IMR-90 (cell line): Measurements from ENCODE around the gene GPC5. TPM values are rescaled to one million over a fixed set of nuclear protein-coding genes. Genes with fewer than 3 reads are reported as not detected.

Source experiments
- ATAC-seq: fragments of 200-7000 bp; cut with Tn5 transposase; 2 replicates; pipeline ENCODE4 v1.9.1; 2020; ENCODE audit warnings: low read depth, mild to moderate bottlenecking, moderate library complexity
- BruUV-seq: library from RNA; stranded (reverse); fragments of 400-500 nt; replicated peaks from 2 replicates; lab custom pipeline; 2021; lab: Mats Ljungman, UMichigan
- CTCF ChIA-PET: fragments of 300-600 bp; formaldehyde crosslinking; extraction: SDS; loops from one replicate; lab custom pipeline; 2021; ENCODE audit warnings: antibody characterized with exemption; lab: Yijun Ruan, JAX
- POLR2A ChIA-PET: fragments of 300-600 bp; sonication (Branson Sonifier 250); formaldehyde crosslinking; loops from one replicate; lab custom pipeline; 2022; ENCODE audit warnings: antibody characterized with exemption; ENCODE audit not compliant: unreplicated experiment; lab: Charles Lee
- DNase-seq: peaks from one replicate; pipeline ENCODE4 v3.0.0; 2013
- H2AFZ ChIP-seq: replicated peaks from 2 replicates; pipeline ENCODE3; 2013; ENCODE audit warnings: low read length, mild to moderate bottlenecking; ENCODE audit not compliant: poor library complexity
- H2AK5ac ChIP-seq: 2 replicates; pipeline ENCODE4 v1.6.1; 2013; ENCODE audit warnings: low read depth, low read length, inconsistent platforms
- H2AK9ac ChIP-seq: replicated peaks from 2 replicates; pipeline ENCODE3; 2013; ENCODE audit warnings: mild to moderate bottlenecking, low read depth, low read length, moderate library complexity; ENCODE audit not compliant: poor library complexity
- H2BK120ac ChIP-seq: 2 replicates; pipeline ENCODE4 v1.6.1; 2013; ENCODE audit warnings: low read depth, low read length, inconsistent platforms
- H2BK15ac ChIP-seq: 3 replicates; pipeline ENCODE4 v1.6.1; 2013; ENCODE audit warnings: low read depth, low read length, inconsistent platforms
- H2BK20ac ChIP-seq: 2 replicates; pipeline ENCODE4 v1.6.1; 2013; ENCODE audit warnings: low read depth, mild to moderate bottlenecking, inconsistent platforms, low read length, moderate library complexity
- H2BK5ac ChIP-seq: 2 replicates; pipeline ENCODE4 v1.6.1; 2013; ENCODE audit warnings: mild to moderate bottlenecking, low read depth, low read length, inconsistent platforms; ENCODE audit not compliant: poor library complexity, severe bottlenecking
- H3K14ac ChIP-seq: replicated peaks from 2 replicates; pipeline ENCODE4 v1.6.1; 2013; ENCODE audit warnings: low read depth, low read length, inconsistent platforms
- H3K18ac ChIP-seq: 2 replicates; pipeline ENCODE4 v1.6.1; 2013; ENCODE audit warnings: low read depth, low read length, control low read depth
- H3K23ac ChIP-seq: 2 replicates; pipeline ENCODE4 v1.6.1; 2013; ENCODE audit warnings: low read depth, low read length, inconsistent platforms
- H3K27ac ChIP-seq: 2 replicates; pipeline ENCODE4 v1.5.1; 2013; ENCODE audit warnings: mild to moderate bottlenecking, control low read depth, low read length; ENCODE audit not compliant: insufficient read depth
- H3K27me3 ChIP-seq: 2 replicates; pipeline ENCODE4 v1.6.1; 2013; ENCODE audit warnings: low read length; ENCODE audit not compliant: control insufficient read depth, insufficient read depth
- H3K36me3 ChIP-seq: 2 replicates; pipeline ENCODE4 v1.6.1; 2013; ENCODE audit warnings: low read length, mixed read lengths; ENCODE audit not compliant: control insufficient read depth, insufficient read depth
- H3K4ac ChIP-seq: 2 replicates; pipeline ENCODE4 v1.6.1; 2013; ENCODE audit warnings: low read depth, low read length, inconsistent platforms
- H3K4me1 ChIP-seq: 2 replicates; pipeline ENCODE4 v1.6.1; 2013; ENCODE audit warnings: low read length, mixed read lengths; ENCODE audit not compliant: control insufficient read depth, insufficient read depth
- H3K4me2 ChIP-seq: 2 replicates; pipeline ENCODE4 v1.6.1; 2013; ENCODE audit warnings: low read depth, mild to moderate bottlenecking, control low read depth, low read length, moderate library complexity
- H3K4me3 ChIP-seq: 2 replicates; pipeline ENCODE4 v1.5.1; 2013; ENCODE audit warnings: low read depth, mild to moderate bottlenecking, control low read depth, low read length, moderate library complexity; ENCODE audit not compliant: insufficient read depth
- H3K56ac ChIP-seq: 2 replicates; pipeline ENCODE4 v1.6.1; 2013; ENCODE audit warnings: low read length, inconsistent platforms; ENCODE audit not compliant: insufficient read depth; ENCODE audit errors: extremely low read depth
- H3K79me1 ChIP-seq, 2 experiments: 2 replicates each; pipeline ENCODE4 v1.6.1; 2013; ENCODE audit warnings: low read length in 2 of 2, inconsistent platforms in 1 of 2, low read depth in 1 of 2
- H3K9ac ChIP-seq: 2 replicates; pipeline ENCODE4 v1.6.1; 2013; ENCODE audit warnings: low read depth, low read length, control low read depth
- H3K9me1 ChIP-seq: 2 replicates; pipeline ENCODE4 v1.6.1; 2013; ENCODE audit warnings: low read length, inconsistent platforms; ENCODE audit not compliant: insufficient read depth
- H3K9me3 ChIP-seq: 2 replicates; pipeline ENCODE4 v1.6.1; 2013; ENCODE audit warnings: low read length; ENCODE audit not compliant: control insufficient read depth, insufficient read depth
- H4K20me1 ChIP-seq: 2 replicates; pipeline ENCODE4 v1.6.1; 2013; ENCODE audit warnings: low read length, inconsistent platforms; ENCODE audit not compliant: insufficient read depth
- H4K5ac ChIP-seq: 2 replicates; pipeline ENCODE4 v1.6.1; 2013; ENCODE audit warnings: mild to moderate bottlenecking, low read depth, low read length, control low read depth
- H4K8ac ChIP-seq, 2 experiments: 2 replicates each; pipeline ENCODE4 v1.6.1; 2013; ENCODE audit warnings: low read depth in 2 of 2, low read length in 2 of 2, control low read depth in 1 of 2, inconsistent platforms in 1 of 2
- H4K91ac ChIP-seq: 2 replicates; pipeline ENCODE4 v1.6.1; 2013; ENCODE audit warnings: low read depth, low read length, inconsistent platforms; ENCODE audit not compliant: insufficient read depth
- BHLHE40 ChIP-seq: fragments of 150-350 bp; IDR thresholded peaks from 2 replicates; pipeline ENCODE4 v1.6.1; 2016; ENCODE audit warnings: mild to moderate bottlenecking, low read depth, low read length
- CEBPB ChIP-seq: IDR thresholded peaks from 2 replicates; pipeline ENCODE4 v1.6.1; 2012; ENCODE audit warnings: low read depth, low read length, improper control_type of control experiment
- RAD21 ChIP-seq: IDR thresholded peaks from 2 replicates; pipeline ENCODE4 v1.6.1; 2012; ENCODE audit warnings: low read length, improper control_type of control experiment
- RCOR1 ChIP-seq: IDR thresholded peaks from 2 replicates; pipeline ENCODE4 v1.6.1; 2012; ENCODE audit warnings: mild to moderate bottlenecking, low read length, improper control_type of control experiment; ENCODE audit not compliant: insufficient replicate concordance
- USF2 ChIP-seq: fragments of 150-350 bp; IDR thresholded peaks from 2 replicates; pipeline ENCODE4 v1.6.1; 2017; ENCODE audit warnings: mild to moderate bottlenecking, antibody characterized with exemption, low read length, low read depth
- WGBS, 2 experiments: methylation state at CpG; one replicate each; pipeline versions ENCODE4 v1.1.5 to v1.1.7; 2013; ENCODE audit warnings: missing lambda C conversion rate in 2 of 2; ENCODE audit not compliant: insufficient read length in 1 of 2; ENCODE audit errors: extremely low coverage in 2 of 2; 5-methylcytosine and 5-hydroxymethylcytosine counted together
- dilution Hi-C: fragments of 300-500 bp; cut with HindIII; formaldehyde crosslinking; loops from one replicate; pipeline ENCODE4 v1.14.3; 2018; ENCODE audit warnings: low sequenced_read_pairs; ENCODE audit not compliant: unreplicated experiment
- in situ Hi-C: fragments of 300-500 bp; cut with MboI; formaldehyde crosslinking; loops from 3 replicates; pipeline ENCODE4 v1.14.3; 2019; ENCODE audit warnings: low sequenced_read_pairs, inconsistent platforms, mixed read lengths
- intact Hi-C: fragments of 100-400 bp; cut with micrococcal nuclease; formaldehyde crosslinking; loops from 2 replicates; pipeline ENCODE4 v1.10.0; 2022
- polyA plus RNA-seq, 3 experiments: library from polyadenylated mRNA; depleted of rRNA; stranded (reverse); fragments of >200 nt; gene quantifications; 2 replicates each; pipeline ENCODE4 v1.2.3, GENCODE V29; 2012; ENCODE audit warnings: low replicate concordance in 1 of 3
- total RNA-seq: library from RNA; depleted of rRNA; stranded (reverse); fragments of >200 nt; gene quantifications from 2 replicates; pipeline ENCODE4 v1.2.3, GENCODE V29; 2012

The GPC5 gene
- total and polyA plus RNA-seq, 2 of the 4 experiments (the other 2 are of a cell fraction), result 0.94 to 1.8 TPM

DNA sequence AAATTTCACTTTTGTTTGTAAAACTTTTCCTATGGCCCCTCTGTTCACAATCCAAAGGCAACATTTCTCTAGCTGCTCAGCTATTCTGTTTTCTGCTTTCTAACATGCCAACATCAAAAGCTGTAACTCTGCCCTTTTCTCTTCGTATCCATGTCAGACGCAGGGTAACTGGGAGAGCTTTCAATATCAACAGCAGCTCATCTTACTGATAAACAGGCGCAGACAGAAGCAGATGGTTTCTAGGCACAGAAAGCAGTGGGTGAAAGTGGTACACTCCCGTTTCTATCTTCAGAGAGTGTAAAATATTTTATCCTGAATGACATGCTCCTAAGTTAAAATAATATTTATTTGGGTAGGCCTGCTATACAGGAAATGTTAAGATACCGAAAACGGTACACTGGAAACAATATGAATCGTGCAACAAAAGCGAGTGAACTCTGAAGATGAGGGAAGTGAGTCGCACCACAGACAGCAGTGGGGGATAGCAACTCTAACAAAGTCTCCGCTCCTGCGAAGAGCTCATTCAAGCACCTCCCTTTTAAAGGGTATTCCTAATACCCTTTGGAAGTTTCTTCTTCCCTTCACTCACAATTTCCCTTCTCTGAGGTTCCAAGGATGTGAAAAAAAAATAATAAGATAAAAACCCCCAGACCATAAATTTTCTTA is 798.3 kb downstream of the GPC5 start:
- Histone ChIP-seq H3K18ac (no peak overlapping the region), H3K4me1 (no peaks in the 10 kb centered on the region), H4K5ac (no peak overlapping the region), H2BK15ac (no peak overlapping the region), H3K4me3 (0 out of 2 replicates have a peak overlapping the region, but pooled peaks have one; percentile 11), H3K4me2 (peak overlapping the region; percentile 58), H3K56ac (no peak overlapping the region), H3K27ac (no peak overlapping the region), H3K27me3 (no peaks in the 10 kb centered on the region), H2AFZ (no peak overlapping the region), H4K8ac (no peak overlapping the region), H4K91ac (no peak overlapping the region), H2AK9ac (no peak overlapping the region), H3K9me3 (no peaks in the 10 kb centered on the region), H3K36me3 (no peaks in the 10 kb centered on the region), H3K4ac (no peak overlapping the region), H3K79me1 (no peaks in the 10 kb centered on the region), H3K9me1 (no peaks in the 10 kb centered on the region), H3K23ac (no peak overlapping the region), H2BK5ac (no peak overlapping the region), H3K9ac (no peak overlapping the region), H2BK20ac (no peak overlapping the region), H2BK120ac (no peak overlapping the region), H3K14ac (no peak overlapping the region), H2AK5ac (no peak overlapping the region), H4K20me1 (no peaks in the 10 kb centered on the region)
- TF ChIP-seq RCOR1 (no peak), USF2 (no peak), CEBPB (no peak), BHLHE40 (no peak), RAD21 (no peak)
- WGBS, 2 experiments, result no CpG with 5 or more reads among the region's 11 CpGs
- intact Hi-C loops (no loop called here), in situ Hi-C loops (loop anchor here (25.0 kb wide), 1 partner anchor 966 kb away; no protein-coding TSS in a partner anchor), dilution Hi-C loops (no loop called here)
- POLR2A ChIA-PET, result no interaction called here
- DNase-seq (peak; percentile 2), ATAC-seq (peak; percentile 24; the same call in 1 of the 2 replicates)
- CTCF ChIA-PET, result interaction anchor here (0.9 kb wide), 1 partner anchor 9 kb away, joined by 4 read pairs; no protein-coding TSS in a partner anchor
- BruUV-seq, result no TSS peak
